Fibroblast of pulmonary artery (primary cell): ENCODE data around the gene CACNB1.

Experiments
- DNase-seq: peaks from one replicate; pipeline ENCODE4 v3.0.0-alpha.2; 2010; ENCODE audit warnings: low read depth
- H3K4me3 ChIP-seq: replicated peaks from 2 replicates; pipeline ENCODE4 v1.5.1; 2011; ENCODE audit warnings: low read depth, mild to moderate bottlenecking, control low read depth, low read length, moderate library complexity
- TF ChIP-seq, protein P1 (sequence below): IDR thresholded peaks from 2 replicates; pipeline ENCODE4 v1.5.1; 2011; ENCODE audit warnings: mild to moderate bottlenecking, control low read depth, low read length, inconsistent platforms; ENCODE audit errors: missing control alignments

The CACNB1 gene

GRCh38 chr17:39186481-39187002 lies 10.9 kb downstream of the CACNB1 start:
- no peak for DNase-seq
- H3K4me3 ChIP-seq, result no peak overlapping the region
- TF ChIP-seq, protein P1, sequence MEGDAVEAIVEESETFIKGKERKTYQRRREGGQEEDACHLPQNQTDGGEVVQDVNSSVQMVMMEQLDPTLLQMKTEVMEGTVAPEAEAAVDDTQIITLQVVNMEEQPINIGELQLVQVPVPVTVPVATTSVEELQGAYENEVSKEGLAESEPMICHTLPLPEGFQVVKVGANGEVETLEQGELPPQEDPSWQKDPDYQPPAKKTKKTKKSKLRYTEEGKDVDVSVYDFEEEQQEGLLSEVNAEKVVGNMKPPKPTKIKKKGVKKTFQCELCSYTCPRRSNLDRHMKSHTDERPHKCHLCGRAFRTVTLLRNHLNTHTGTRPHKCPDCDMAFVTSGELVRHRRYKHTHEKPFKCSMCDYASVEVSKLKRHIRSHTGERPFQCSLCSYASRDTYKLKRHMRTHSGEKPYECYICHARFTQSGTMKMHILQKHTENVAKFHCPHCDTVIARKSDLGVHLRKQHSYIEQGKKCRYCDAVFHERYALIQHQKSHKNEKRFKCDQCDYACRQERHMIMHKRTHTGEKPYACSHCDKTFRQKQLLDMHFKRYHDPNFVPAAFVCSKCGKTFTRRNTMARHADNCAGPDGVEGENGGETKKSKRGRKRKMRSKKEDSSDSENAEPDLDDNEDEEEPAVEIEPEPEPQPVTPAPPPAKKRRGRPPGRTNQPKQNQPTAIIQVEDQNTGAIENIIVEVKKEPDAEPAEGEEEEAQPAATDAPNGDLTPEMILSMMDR, result no peak

DNA sequence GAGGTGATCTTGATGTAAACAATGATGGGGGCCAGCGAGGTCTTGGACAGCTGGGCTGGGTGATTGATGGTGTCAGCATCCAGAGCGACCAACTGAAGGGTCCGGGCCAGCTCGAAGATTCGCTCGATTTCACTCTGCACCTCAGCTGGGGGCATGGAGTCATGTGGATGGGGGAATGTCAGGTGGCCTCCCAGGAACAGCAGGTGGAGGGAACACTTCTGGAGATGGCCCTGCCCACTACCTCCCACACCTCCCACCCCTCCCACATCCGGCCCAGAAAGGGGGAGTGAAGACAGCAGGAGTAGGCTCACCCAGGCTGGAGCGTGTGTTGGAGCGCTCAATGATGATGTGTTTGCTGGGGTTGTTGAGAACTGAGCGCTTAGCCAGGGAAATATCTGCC lies 13.7 kb downstream of the CACNB1 start:
- TF ChIP-seq, protein P1, result no peak
- DNase-seq, result no peak
- H3K4me3 ChIP-seq, result no peak overlapping the region

DNA sequence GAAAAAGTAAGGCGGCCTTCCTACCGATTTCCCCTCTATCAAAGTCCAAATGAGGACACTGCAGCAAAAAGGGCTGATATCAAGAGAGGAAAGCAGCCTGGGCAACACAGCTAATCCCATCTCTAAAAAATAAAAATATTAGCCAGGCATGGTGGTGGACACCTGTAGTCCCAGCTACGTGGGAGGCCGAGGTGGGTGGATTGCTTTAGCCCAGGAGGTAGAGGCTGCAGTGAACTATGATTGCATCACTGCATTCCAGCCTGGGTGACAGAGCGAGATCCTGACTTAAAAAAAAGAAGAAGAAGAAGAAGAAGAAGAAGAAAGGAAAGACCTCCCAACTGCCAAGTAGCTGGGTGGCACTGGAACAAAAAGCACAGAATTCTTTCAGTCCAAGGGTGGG lies 14.4 kb downstream of the CACNB1 start:
- TF ChIP-seq, protein P1, result no peak
- H3K4me3 ChIP-seq, result no peak overlapping the region

GRCh38 chr17:39181303-39181702 lies 16.2 kb downstream of the CACNB1 start:
- no peak for DNase-seq
- H3K4me3 ChIP-seq, result no peak overlapping the region
- TF ChIP-seq, protein P1, result no peak

More for the DNA sequence above, 14.4 kb downstream of the CACNB1 start:
- no peak for DNase-seq

- no peak for DNase-seq
- no peak overlapping the region for H3K4me3 ChIP-seq
- TF ChIP-seq, protein P1, result no peak
Observed at GRCh38 chr17:39178536-39178935, 18.9 kb downstream of the CACNB1 start.

DNA sequence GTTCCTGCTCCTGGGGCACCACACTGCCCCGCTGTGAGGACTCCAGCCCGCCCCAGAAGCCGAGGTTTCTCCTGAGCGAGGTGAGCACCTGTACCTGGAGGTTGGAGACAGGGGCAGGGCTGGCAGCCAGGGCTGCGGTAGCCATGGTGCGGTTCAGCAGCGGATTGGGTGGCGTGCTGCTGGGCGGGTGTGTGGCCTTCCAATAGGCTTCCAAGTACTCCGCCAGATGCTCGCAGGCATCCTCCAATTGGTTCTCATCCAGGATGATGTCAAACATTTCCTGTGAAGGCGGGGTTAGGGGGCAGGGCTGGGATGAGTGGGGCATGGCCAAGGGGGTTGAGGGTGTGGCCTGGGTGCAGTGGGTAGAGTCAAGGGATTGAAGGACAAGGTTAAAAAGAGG lies 20.2 kb downstream of the CACNB1 start:
- H3K4me3 ChIP-seq, result no peak overlapping the region
- DNase-seq, result no peak
- TF ChIP-seq, protein P1, result no peak

DNA sequence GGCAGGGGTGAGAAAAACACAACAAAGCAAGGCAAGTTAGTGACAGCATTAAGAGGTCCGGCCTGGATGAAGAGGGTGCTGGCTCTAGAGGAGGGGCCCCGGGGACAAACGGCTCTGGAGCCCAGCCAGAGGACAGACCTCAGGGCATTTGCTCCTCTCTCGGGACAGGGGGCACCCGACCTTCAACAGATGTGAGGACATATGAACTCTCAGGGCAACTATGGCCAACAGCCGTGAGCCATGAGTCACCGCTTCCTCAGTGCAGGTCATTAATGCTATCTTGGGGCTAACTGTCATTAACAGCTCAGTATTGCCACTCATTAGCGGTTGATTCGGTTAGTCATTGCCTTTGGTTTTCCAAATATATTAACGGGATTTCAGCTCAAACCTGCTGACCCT lies 21.8 kb downstream of the CACNB1 start:
- TF ChIP-seq, protein P1, result no peak
- DNase-seq, result no peak
- H3K4me3 ChIP-seq, result no peak overlapping the region
